Activated gamma-delta T cell (primary cell): ENCODE measurements around the gene LRRN4CL.
A peak's percentile ranks its signal among the peaks of the same experiment; 100 is the strongest.

ENCODE experiments used
- DNase-seq: peaks from one replicate; lab custom pipeline; 2025; lab: John Stamatoyannopoulos, UW

The LRRN4CL gene

GRCh38 chr11:62646825-62647608, 42.3 kb downstream of the LRRN4CL start:
- no peak for DNase-seq

- peak; percentile 94 for DNase-seq
Measured at GRCh38 chr11:62645946-62646824, 43.1 kb downstream of the LRRN4CL start, which contains the start of gene GANAB. TSS of gene GANAB (minus strand) at chr11:62646613. CDS start at chr11:62646599, 14 bp downstream.

GRCh38 chr11:62645671-62645945, 43.7 kb downstream of the LRRN4CL start:
- no peak for DNase-seq

- DNase-seq = no peak
Measured at GRCh38 chr11:62644220-62644619, 45.1 kb downstream of the LRRN4CL start.
